ENCODE results near the gene PPP2R3B. TPM values are rescaled to one million over a fixed set of nuclear protein-coding genes. Genes with fewer than 3 reads are reported as not detected.
A peak's percentile ranks its signal among the peaks of the same experiment; 100 is the strongest.

The PPP2R3B gene
- total and polyA plus RNA-seq, 2 of the 13 experiments (the other 11 are each of a cell fraction or from before 2014, with no cell fraction given), result 17.0 to 21.4 TPM

DNA sequence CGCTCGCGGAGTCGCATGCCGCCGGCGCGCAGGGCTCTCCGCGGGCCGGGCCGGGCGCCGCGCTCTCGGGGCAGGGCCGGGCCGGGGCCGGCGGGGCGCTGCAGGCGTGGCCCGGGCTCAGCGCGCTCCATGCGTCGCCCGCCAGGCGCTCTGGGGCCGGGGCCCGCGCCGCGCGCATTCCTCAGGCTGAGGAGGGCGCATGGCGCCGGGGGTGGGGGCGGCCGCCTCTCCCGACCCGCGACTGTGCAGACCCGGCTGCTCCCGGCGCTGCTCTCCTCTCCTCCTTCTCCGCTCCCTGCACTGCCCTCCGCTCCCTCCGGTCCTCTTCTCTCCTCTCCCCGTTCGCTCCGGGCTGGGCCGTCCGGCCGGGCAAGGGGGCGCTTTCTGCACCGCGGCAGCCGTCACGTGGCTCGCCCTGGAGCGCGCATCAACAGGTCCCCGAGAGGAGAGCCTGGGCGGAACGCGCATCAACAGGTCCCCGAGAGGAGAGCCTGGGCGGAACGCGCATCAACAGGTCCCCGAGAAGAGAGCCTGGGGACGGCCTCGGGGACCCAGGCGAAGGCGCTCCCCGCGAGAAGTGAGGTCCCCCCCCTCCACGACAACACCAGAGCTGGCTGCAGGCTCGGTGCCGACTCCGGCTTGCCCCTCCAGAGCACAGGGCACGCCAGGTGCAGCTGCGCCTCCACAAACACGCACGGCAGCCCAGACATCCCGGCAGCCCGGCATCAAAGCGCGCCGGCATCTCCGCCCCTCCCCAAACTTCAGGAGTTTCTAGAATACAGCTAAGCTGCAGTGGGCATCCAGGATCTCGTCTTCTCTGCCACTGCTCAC lies 12.9 kb downstream of the PPP2R3B start (continued):
- no peak for TF ChIP-seq THYN1 (CRISPR knock-in tag; IDR thresholded peaks at IDR 0.05; ENCODE audit: borderline replicate concordance, low read depth)
- TF ChIP-seq NAIF1 (CRISPR knock-in tag; IDR thresholded peaks at IDR 0.05; ENCODE audit: borderline replicate concordance), result no peak
- TF ChIP-seq FOXP1 (IDR thresholded peaks at IDR 0.05), result no peak
- no peak for TF ChIP-seq FOXP1 (CRISPR knock-in tag; IDR thresholded peaks at IDR 0.05)
- TF ChIP-seq ZFY (CRISPR knock-in tag; IDR thresholded peaks at IDR 0.05), result no peak
- TF ChIP-seq ZNF746 (CRISPR knock-in tag; IDR thresholded peaks at IDR 0.05), result no peak
- TF ChIP-seq, protein P1, sequence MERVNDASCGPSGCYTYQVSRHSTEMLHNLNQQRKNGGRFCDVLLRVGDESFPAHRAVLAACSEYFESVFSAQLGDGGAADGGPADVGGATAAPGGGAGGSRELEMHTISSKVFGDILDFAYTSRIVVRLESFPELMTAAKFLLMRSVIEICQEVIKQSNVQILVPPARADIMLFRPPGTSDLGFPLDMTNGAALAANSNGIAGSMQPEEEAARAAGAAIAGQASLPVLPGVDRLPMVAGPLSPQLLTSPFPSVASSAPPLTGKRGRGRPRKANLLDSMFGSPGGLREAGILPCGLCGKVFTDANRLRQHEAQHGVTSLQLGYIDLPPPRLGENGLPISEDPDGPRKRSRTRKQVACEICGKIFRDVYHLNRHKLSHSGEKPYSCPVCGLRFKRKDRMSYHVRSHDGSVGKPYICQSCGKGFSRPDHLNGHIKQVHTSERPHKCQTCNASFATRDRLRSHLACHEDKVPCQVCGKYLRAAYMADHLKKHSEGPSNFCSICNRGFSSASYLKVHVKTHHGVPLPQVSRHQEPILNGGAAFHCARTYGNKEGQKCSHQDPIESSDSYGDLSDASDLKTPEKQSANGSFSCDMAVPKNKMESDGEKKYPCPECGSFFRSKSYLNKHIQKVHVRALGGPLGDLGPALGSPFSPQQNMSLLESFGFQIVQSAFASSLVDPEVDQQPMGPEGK (CRISPR knock-in tag; IDR thresholded peaks at IDR 0.05), result peak; percentile 72
- TF ChIP-seq MEF2D (CRISPR knock-in tag; IDR thresholded peaks at IDR 0.05), result no peak
- TF ChIP-seq FOSL1 (CRISPR knock-in tag; IDR thresholded peaks at IDR 0.05; ENCODE audit: borderline replicate concordance), result no peak
- TF ChIP-seq, protein P2, sequence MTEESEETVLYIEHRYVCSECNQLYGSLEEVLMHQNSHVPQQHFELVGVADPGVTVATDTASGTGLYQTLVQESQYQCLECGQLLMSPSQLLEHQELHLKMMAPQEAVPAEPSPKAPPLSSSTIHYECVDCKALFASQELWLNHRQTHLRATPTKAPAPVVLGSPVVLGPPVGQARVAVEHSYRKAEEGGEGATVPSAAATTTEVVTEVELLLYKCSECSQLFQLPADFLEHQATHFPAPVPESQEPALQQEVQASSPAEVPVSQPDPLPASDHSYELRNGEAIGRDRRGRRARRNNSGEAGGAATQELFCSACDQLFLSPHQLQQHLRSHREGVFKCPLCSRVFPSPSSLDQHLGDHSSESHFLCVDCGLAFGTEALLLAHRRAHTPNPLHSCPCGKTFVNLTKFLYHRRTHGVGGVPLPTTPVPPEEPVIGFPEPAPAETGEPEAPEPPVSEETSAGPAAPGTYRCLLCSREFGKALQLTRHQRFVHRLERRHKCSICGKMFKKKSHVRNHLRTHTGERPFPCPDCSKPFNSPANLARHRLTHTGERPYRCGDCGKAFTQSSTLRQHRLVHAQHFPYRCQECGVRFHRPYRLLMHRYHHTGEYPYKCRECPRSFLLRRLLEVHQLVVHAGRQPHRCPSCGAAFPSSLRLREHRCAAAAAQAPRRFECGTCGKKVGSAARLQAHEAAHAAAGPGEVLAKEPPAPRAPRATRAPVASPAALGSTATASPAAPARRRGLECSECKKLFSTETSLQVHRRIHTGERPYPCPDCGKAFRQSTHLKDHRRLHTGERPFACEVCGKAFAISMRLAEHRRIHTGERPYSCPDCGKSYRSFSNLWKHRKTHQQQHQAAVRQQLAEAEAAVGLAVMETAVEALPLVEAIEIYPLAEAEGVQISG (CRISPR knock-in tag; IDR thresholded peaks at IDR 0.05), result no peak
- no peak for TF ChIP-seq ZMYM3 (CRISPR knock-in tag; IDR thresholded peaks at IDR 0.05)
- TF ChIP-seq BATF2 (CRISPR knock-in tag; IDR thresholded peaks at IDR 0.05), result no peak
- TF ChIP-seq ZNF329 (CRISPR knock-in tag; IDR thresholded peaks at IDR 0.05; ENCODE audit: low read depth), result no peak
- no peak for TF ChIP-seq JUN (CRISPR knock-in tag; IDR thresholded peaks at IDR 0.05)
- peak; percentile 18; the same call in 1 of the 2 replicates for TF ChIP-seq TFDP2 (CRISPR knock-in tag; IDR thresholded peaks at IDR 0.05)
- TF ChIP-seq SIN3A (IDR thresholded peaks at IDR 0.05; ENCODE audit: borderline replicate concordance, low read depth, low read length), result 0 out of 2 replicates have a peak, but pooled peaks have one; percentile 16
- no peak for TF ChIP-seq ZNF264 (CRISPR knock-in tag; IDR thresholded peaks at IDR 0.05)
- TF ChIP-seq BRCA1 (CRISPR knock-in tag; IDR thresholded peaks at IDR 0.05), result no peak
- TF ChIP-seq, protein P3, sequence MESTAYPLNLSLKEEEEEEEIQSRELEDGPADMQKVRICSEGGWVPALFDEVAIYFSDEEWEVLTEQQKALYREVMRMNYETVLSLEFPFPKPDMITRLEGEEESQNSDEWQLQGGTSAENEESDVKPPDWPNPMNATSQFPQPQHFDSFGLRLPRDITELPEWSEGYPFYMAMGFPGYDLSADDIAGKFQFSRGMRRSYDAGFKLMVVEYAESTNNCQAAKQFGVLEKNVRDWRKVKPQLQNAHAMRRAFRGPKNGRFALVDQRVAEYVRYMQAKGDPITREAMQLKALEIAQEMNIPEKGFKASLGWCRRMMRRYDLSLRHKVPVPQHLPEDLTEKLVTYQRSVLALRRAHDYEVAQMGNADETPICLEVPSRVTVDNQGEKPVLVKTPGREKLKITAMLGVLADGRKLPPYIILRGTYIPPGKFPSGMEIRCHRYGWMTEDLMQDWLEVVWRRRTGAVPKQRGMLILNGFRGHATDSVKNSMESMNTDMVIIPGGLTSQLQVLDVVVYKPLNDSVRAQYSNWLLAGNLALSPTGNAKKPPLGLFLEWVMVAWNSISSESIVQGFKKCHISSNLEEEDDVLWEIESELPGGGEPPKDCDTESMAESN (CRISPR knock-in tag; conservative IDR thresholded peaks at IDR 0.05), result no peak

All from HepG2 (cell line).